Prostate gland (tissue), 2 donors: ENCODE results near the gene CLEC3B. TPM values are rescaled to one million over a fixed set of nuclear protein-coding genes. Genes with fewer than 3 reads are reported as not detected.

ENCODE experiments used
- DNase-seq: peaks from one replicate; pipeline ENCODE4 v3.0.0-alpha.2; 2019; ENCODE audit warnings: low spot score
- H3K27ac ChIP-seq, 2 donors: fragments of 200-600 bp; sonication (generic); 2 replicates each; pipeline ENCODE4 v1.5.1; 2017 to 2019
- H3K27me3 ChIP-seq: fragments of 200-600 bp; sonication (generic); replicated peaks from 2 replicates; pipeline ENCODE4 v1.5.1; 2019; ENCODE audit not compliant: insufficient read depth
- H3K36me3 ChIP-seq, 2 donors: fragments of 200-600 bp; sonication (generic); 1 replicate in 1 of 2; 2 replicates in 1 of 2; pipeline versions ENCODE4 v1.5.1 to v1.8.1; 2017 to 2019
- H3K4me1 ChIP-seq: fragments of 200-600 bp; sonication (generic); replicated peaks from 2 replicates; pipeline ENCODE4 v1.5.1; 2019
- H3K4me3 ChIP-seq, 2 donors: fragments of 200-600 bp; sonication (generic); 2 replicates each; pipeline ENCODE4 v1.5.1; 2017 to 2019
- H3K9me3 ChIP-seq: fragments of 200-600 bp; sonication (generic); 2 replicates; pipeline ENCODE4 v1.5.1; 2017
- CTCF ChIP-seq, 4 experiments: fragments of 200-600 bp in 2 of 4; fragments of 450-650 bp in 2 of 4; sonication (generic) in 2 of 4; IDR thresholded peaks; 1 replicate in 3 of 4; 2 replicates in 1 of 4; pipeline ENCODE4 v1.5.1; 2016 to 2019; ENCODE audit warnings: antibody characterized with exemption in 4 of 4, mild to moderate bottlenecking in 2 of 4, moderate library complexity in 2 of 4
- POLR2A ChIP-seq: fragments of 450-650 bp; IDR thresholded peaks from one replicate; pipeline ENCODE4 v1.6.1; 2016; ENCODE audit warnings: antibody characterized with exemption, mild to moderate bottlenecking
- POLR2AphosphoS5 ChIP-seq: sonication (generic); formaldehyde crosslinking; IDR thresholded peaks from one replicate; pipeline ENCODE4 v1.6.1; 2017; ENCODE audit warnings: antibody characterized with exemption
- WGBS: methylation state at CpG from one replicate; pipeline ENCODE4 v1.1.5; 2018; 5-methylcytosine and 5-hydroxymethylcytosine counted together
- intact Hi-C: fragments of 100-400 bp; cut with DNase I; formaldehyde crosslinking; loops from one replicate; pipeline ENCODE4 v1.14.2; 2022
- total RNA-seq, 2 donors: library from RNA; depleted of rRNA; stranded (reverse); fragments of >200 nt; gene quantifications; one replicate each; pipeline ENCODE4 v1.1.0, GENCODE V29; 2016

Gene CLEC3B
- total RNA-seq, 2 donors from 2014 or later = 16.0 to 61.1 TPM

GRCh38 chr3:45057557-45057956, 31.5 kb downstream of the CLEC3B start:
- 85% methylated on average over 3 of the region's 3 CpGs for WGBS
- H3K27me3 ChIP-seq = no peaks in the 10 kb centered on the region
- no peaks in the 10 kb centered on the region for H3K9me3 ChIP-seq
- DNase-seq = no peak
- TF ChIP-seq POLR2A = no peak
- TF ChIP-seq POLR2AphosphoS5 = no peak
- TF ChIP-seq CTCF (IDR thresholded peaks at IDR 0.05) = no peak
- peak overlapping the region; percentile 55 to 62 for H3K27ac ChIP-seq
- no peaks in the 10 kb centered on the region for H3K36me3 ChIP-seq
- no peak overlapping the region for H3K4me3 ChIP-seq
- peaks cover 8% of the 10 kb centered on the region for H3K4me1 ChIP-seq
- intact Hi-C loops = no loop called here

- H3K4me1 ChIP-seq = peaks cover 8% of the 10 kb centered on the region
- no peaks in the 10 kb centered on the region for H3K27me3 ChIP-seq
- no peaks in the 10 kb centered on the region for H3K36me3 ChIP-seq
- intact Hi-C loops = no loop called here
- H3K4me3 ChIP-seq = no peak overlapping the region
- no peaks in the 10 kb centered on the region for H3K9me3 ChIP-seq
- TF ChIP-seq CTCF (IDR thresholded peaks at IDR 0.05) = no peak
- no peak for TF ChIP-seq POLR2A
- TF ChIP-seq POLR2AphosphoS5 = no peak
- DNase-seq = no peak
- 93% methylated on average over 2 of the region's 2 CpGs for WGBS
- H3K27ac ChIP-seq = no peak overlapping the region
Observed at GRCh38 chr3:45059132-45059531, 33.0 kb downstream of the CLEC3B start.

GRCh38 chr3:45060165-45060892, 34.2 kb downstream of the CLEC3B start:
- no peaks in the 10 kb centered on the region for H3K9me3 ChIP-seq
- intact Hi-C loops = no loop called here
- H3K36me3 ChIP-seq = no peaks in the 10 kb centered on the region
- no peak overlapping the region for H3K4me3 ChIP-seq
- no peaks in the 10 kb centered on the region for H3K27me3 ChIP-seq
- TF ChIP-seq CTCF (IDR thresholded peaks at IDR 0.05) = no peak
- TF ChIP-seq POLR2A = no peak
- no peak for TF ChIP-seq POLR2AphosphoS5
- WGBS = 75% methylated on average over 4 of the region's 4 CpGs
- H3K27ac ChIP-seq = no peak overlapping the region
- H3K4me1 ChIP-seq = peaks cover 8% of the 10 kb centered on the region
- no peak for DNase-seq

GRCh38 chr3:45062697-45063070, 36.6 kb downstream of the CLEC3B start:
- Histone ChIP-seq H3K4me3 (no peak overlapping the region), H3K9me3 (no peaks in the 10 kb centered on the region), H3K27ac (no peak overlapping the region), H3K36me3 (no peaks in the 10 kb centered on the region), H3K4me1 (no peaks in the 10 kb centered on the region), H3K27me3 (no peaks in the 10 kb centered on the region)
- TF ChIP-seq POLR2A = no peak
- no peak for TF ChIP-seq CTCF (IDR thresholded peaks at IDR 0.05)
- no peak for TF ChIP-seq POLR2AphosphoS5
- 100% methylated on average over 1 of the region's 1 CpG for WGBS
- DNase-seq = no peak
- intact Hi-C loops = no loop called here
